Keratinocyte (primary cell): Measurements from ENCODE around the gene NR2F1. TPM values are rescaled to one million over a fixed set of nuclear protein-coding genes. Genes with fewer than 3 reads are reported as not detected.

Experiments
- DNase-seq: peaks from one replicate; pipeline ENCODE4 v3.0.0-alpha.2; 2011; ENCODE audit warnings: low read depth, missing footprints, low spot score
- FAIRE-seq: peaks from 2 replicates; lab custom pipeline; 2011; peaks lifted over from hg19 to GRCh38; lab: Jason Lieb, UNC
- H2AFZ ChIP-seq: 2 replicates; pipeline ENCODE4 v1.6.0; 2012; ENCODE audit warnings: low read length, control low read depth, inconsistent platforms; ENCODE audit not compliant: control insufficient read depth
- H3K27ac ChIP-seq: 2 replicates; pipeline ENCODE4 v1.5.1; 2011; ENCODE audit warnings: low read length; ENCODE audit not compliant: control insufficient read depth, insufficient read depth
- H3K27me3 ChIP-seq: 3 replicates; pipeline ENCODE4 v1.6.0; 2011; ENCODE audit warnings: low read length; ENCODE audit not compliant: control insufficient read depth, insufficient read depth; ENCODE audit errors: extremely low read depth
- H3K36me3 ChIP-seq, 2 experiments: 2 replicates in 1 of 2; 3 replicates in 1 of 2; pipeline ENCODE4 v1.5.1; 2011; ENCODE audit warnings: low read length in 2 of 2, mild to moderate bottlenecking in 1 of 2; ENCODE audit not compliant: control insufficient read depth in 2 of 2, insufficient read depth in 2 of 2; ENCODE audit errors: extremely low read depth in 1 of 2
- H3K4me1 ChIP-seq: 3 replicates; pipeline ENCODE4 v1.5.1; 2011; ENCODE audit warnings: low read length; ENCODE audit not compliant: control insufficient read depth, insufficient read depth; ENCODE audit errors: extremely low read depth
- H3K4me2 ChIP-seq: 3 replicates; pipeline ENCODE4 v1.6.0; 2011; ENCODE audit warnings: low read depth, low read length; ENCODE audit not compliant: control insufficient read depth, insufficient read depth; ENCODE audit errors: extremely low read depth
- H3K4me3 ChIP-seq, 3 experiments: fragments of 200-600 bp in 1 of 3; sonication (generic) in 1 of 3; 2 replicates in 2 of 3; 3 replicates in 1 of 3; pipeline ENCODE4 v1.5.1; 2011 to 2016; ENCODE audit warnings: low read length in 3 of 3, mild to moderate bottlenecking in 3 of 3, control low read depth in 2 of 3, inconsistent platforms in 1 of 3, low read depth in 1 of 3, mixed read lengths in 1 of 3, mixed run types in 1 of 3, moderate library complexity in 1 of 3; ENCODE audit not compliant: control insufficient read depth in 2 of 3, insufficient read depth in 2 of 3; ENCODE audit errors: extremely low read depth in 1 of 3
- H3K79me2 ChIP-seq: 2 replicates; pipeline ENCODE4 v1.6.0; 2012; ENCODE audit warnings: low read length; ENCODE audit not compliant: control insufficient read depth, insufficient read depth
- H3K9ac ChIP-seq: 3 replicates; pipeline ENCODE4 v1.6.0; 2011; ENCODE audit warnings: low read length; ENCODE audit not compliant: control insufficient read depth, insufficient read depth; ENCODE audit errors: extremely low read depth
- H3K9me1 ChIP-seq: 3 replicates; pipeline ENCODE4 v1.6.0; 2011; ENCODE audit warnings: low read length; ENCODE audit not compliant: control insufficient read depth, insufficient read depth; ENCODE audit errors: extremely low read depth
- H3K9me3 ChIP-seq: 2 replicates; pipeline ENCODE4 v1.5.1; 2012; ENCODE audit warnings: low read depth, low read length; ENCODE audit not compliant: control insufficient read depth
- H4K20me1 ChIP-seq: 3 replicates; pipeline ENCODE4 v1.6.0; 2011; ENCODE audit warnings: low read length; ENCODE audit not compliant: control insufficient read depth, insufficient read depth; ENCODE audit errors: extremely low read depth
- EZH2 ChIP-seq: IDR thresholded peaks from one replicate; pipeline ENCODE4 v1.6.1; 2012; ENCODE audit warnings: inconsistent platforms, mild to moderate bottlenecking, low read length, moderate library complexity
- dilution Hi-C: fragments of 300-500 bp; cut with MboI; formaldehyde crosslinking; loops from one replicate; pipeline ENCODE4 v1.7.0; 2020; ENCODE audit warnings: low sequenced_read_pairs; ENCODE audit not compliant: extremely low pct_ligation_motif_present
- polyA plus RNA-seq, 5 experiments: library from polyadenylated mRNA; depleted of rRNA in 3 of 5; stranded (reverse) in 3 of 5; stranded (forward) in 1 of 5; unstranded in 1 of 5; fragments of >200 nt; gene quantifications; 1 replicate in 1 of 5; 2 replicates in 3 of 5; 3 replicates in 1 of 5; pipeline versions ENCODE4 v1.2.1 to v1.2.3, GENCODE V29; 2011 to 2012; ENCODE audit warnings: missing spikeins in 2 of 5, low read depth in 1 of 5, low replicate concordance in 1 of 5
- TF ChIP-seq, protein P1 (sequence below), 3 experiments: IDR thresholded peaks in 1 of 3; conservative IDR thresholded peaks in 1 of 3; optimal IDR thresholded peaks in 1 of 3; 2 replicates in 2 of 3; 3 replicates in 1 of 3; pipeline versions ENCODE3 to v1.5.1; 2011; ENCODE audit warnings: low read length in 3 of 3, mild to moderate bottlenecking in 3 of 3, moderate library complexity in 2 of 3, control low read depth in 1 of 3, inconsistent platforms in 1 of 3; ENCODE audit not compliant: insufficient read depth in 2 of 3; ENCODE audit errors: extremely low read depth in 1 of 3

The NR2F1 gene
- polyA plus RNA-seq, 1 donor (not counting 4 experiments of a cell fraction or from before 2014, with no cell fraction given): not detected

DNA sequence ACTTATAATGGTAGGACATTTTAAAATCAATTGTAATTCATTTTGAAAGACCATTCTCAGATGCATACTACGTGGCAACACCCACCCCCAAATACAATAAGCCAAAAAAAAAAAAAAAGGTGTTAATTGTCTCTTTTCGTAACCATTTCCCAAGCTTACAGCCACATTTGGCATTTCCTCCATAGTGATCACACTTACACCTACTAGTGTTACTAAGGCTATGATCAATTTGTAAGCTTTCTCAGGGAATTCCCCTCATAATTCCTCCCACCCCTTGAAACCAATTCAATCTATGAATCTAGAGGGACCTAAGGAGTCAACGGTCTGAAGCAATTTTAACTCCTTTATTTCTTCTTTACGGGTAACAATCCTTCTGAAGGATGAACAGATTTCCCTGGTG lies 40.1 kb downstream of the NR2F1 start:
- no peaks in the 10 kb centered on the region for H3K36me3 ChIP-seq
- TF ChIP-seq, protein P1, sequence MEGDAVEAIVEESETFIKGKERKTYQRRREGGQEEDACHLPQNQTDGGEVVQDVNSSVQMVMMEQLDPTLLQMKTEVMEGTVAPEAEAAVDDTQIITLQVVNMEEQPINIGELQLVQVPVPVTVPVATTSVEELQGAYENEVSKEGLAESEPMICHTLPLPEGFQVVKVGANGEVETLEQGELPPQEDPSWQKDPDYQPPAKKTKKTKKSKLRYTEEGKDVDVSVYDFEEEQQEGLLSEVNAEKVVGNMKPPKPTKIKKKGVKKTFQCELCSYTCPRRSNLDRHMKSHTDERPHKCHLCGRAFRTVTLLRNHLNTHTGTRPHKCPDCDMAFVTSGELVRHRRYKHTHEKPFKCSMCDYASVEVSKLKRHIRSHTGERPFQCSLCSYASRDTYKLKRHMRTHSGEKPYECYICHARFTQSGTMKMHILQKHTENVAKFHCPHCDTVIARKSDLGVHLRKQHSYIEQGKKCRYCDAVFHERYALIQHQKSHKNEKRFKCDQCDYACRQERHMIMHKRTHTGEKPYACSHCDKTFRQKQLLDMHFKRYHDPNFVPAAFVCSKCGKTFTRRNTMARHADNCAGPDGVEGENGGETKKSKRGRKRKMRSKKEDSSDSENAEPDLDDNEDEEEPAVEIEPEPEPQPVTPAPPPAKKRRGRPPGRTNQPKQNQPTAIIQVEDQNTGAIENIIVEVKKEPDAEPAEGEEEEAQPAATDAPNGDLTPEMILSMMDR (optimal IDR thresholded peaks at IDR 0.05 in 1 of 3, IDR thresholded peaks at IDR 0.05 in 1 of 3, conservative IDR thresholded peaks at IDR 0.05 in 1 of 3; ENCODE audit: extremely low read depth in 1 of 3, insufficient read depth in 2 of 3, low read length in 3 of 3): no peak
- no peaks in the 10 kb centered on the region for H3K9me1 ChIP-seq
- H3K27ac ChIP-seq: no peak overlapping the region
- no peak overlapping the region for H2AFZ ChIP-seq
- DNase-seq (no peak), FAIRE-seq (no peak)
- peaks cover 4% of the 10 kb centered on the region for H3K4me1 ChIP-seq
- no peaks in the 10 kb centered on the region for H3K79me2 ChIP-seq
- no peaks in the 10 kb centered on the region for H4K20me1 ChIP-seq
- peaks cover 5% of the 10 kb centered on the region for H3K27me3 ChIP-seq
- dilution Hi-C loops: no loop called here
- no peak overlapping the region for H3K4me3 ChIP-seq
- H3K9me3 ChIP-seq: no peaks in the 10 kb centered on the region
- H3K4me2 ChIP-seq: no peak overlapping the region
- H3K9ac ChIP-seq: no peak overlapping the region

DNA sequence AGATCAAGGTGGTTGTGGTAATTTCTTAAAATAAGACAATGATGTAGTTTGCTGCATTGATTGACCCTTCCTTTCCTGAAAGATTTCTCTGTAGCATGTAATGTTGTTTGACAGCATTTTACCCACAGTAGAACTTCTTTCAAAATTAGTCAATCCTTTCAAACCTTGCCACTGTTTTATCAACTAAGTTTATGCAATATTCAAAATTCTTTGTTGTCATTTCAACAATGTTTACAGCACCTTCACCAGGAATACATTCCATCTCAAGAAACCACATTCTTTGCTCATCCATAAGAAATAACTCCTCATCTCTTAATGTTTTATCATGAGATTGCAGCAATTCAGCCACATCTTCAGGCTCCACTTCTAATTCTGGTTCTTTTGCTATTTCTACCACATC lies 43.8 kb downstream of the NR2F1 start:
- Histone ChIP-seq H3K4me1 (no peaks in the 10 kb centered on the region), H3K27ac (no peak overlapping the region), H3K9ac (no peak overlapping the region), H3K4me3 (no peak overlapping the region), H3K36me3 (no peaks in the 10 kb centered on the region), H2AFZ (no peak overlapping the region), H3K27me3 (no peaks in the 10 kb centered on the region), H3K79me2 (no peaks in the 10 kb centered on the region), H4K20me1 (no peaks in the 10 kb centered on the region), H3K4me2 (no peak overlapping the region), H3K9me1 (no peaks in the 10 kb centered on the region), H3K9me3 (no peaks in the 10 kb centered on the region)
- TF ChIP-seq, protein P1 (optimal IDR thresholded peaks at IDR 0.05 in 1 of 3, IDR thresholded peaks at IDR 0.05 in 1 of 3, conservative IDR thresholded peaks at IDR 0.05 in 1 of 3; ENCODE audit: extremely low read depth in 1 of 3, insufficient read depth in 2 of 3, low read length in 3 of 3): no peak
- TF ChIP-seq EZH2: no peak
- no peak for FAIRE-seq
- no peak for DNase-seq
- dilution Hi-C loops: no loop called here
